ENCODE measurements around the gene ASCL2.
A peak's percentile ranks its signal among the peaks of the same experiment; 100 is the strongest.
"Not testable (repeated sequence)": the region's sequence is repeated elsewhere in the genome, so short reads cannot be mapped to it uniquely, and the experiment has no call there.

The ASCL2 gene

DNA sequence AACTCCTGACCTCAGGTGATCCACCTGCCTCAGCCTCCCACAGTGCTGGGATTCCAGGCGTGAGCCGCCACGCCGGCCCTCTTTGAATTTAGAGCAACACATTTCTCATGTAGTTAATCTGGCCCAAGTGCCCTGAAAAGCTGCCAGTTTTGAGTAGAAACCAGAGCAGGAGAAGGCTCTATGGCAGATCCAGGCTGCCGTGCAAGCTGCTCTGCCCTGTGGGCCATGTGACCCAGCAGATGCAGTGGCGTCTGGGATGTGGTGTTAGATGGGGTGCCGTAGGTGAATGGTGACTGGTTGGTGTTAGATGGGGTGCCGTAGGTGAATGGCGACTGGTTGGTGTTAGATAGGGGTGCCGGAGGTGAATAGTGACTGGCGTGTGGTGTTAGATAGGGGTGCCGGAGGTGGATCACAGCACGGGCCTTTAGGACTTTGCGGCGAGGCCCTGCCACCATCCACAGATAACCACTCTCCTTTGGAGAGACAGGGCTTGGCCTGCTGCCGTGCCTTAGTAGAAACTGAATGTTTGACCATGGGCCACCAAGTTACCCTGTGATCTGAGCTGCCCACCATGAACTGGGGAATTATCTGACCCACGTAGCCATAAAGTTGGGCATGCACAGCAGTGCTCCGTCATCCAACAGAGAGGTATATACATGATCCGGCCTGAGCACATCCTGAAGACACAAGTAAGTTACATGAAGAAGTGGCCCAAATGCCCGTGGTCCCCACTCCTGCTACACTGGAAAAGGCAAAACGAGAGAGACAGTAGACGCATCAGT is 32.7 kb downstream of the ASCL2 start:
- no peak overlapping the region for H2BK120ac ChIP-seq (ENCODE audit: low read depth, low read length)
- H3K14ac ChIP-seq (ENCODE audit: low read length in 2 of 2) = peak overlapping the region in 1 of 2 experiments; percentile 8
- H2AK5ac ChIP-seq (ENCODE audit: low read length, severe bottlenecking) = no peak overlapping the region
- H3K4me1 ChIP-seq (ENCODE audit: control insufficient read depth, insufficient read depth, low read depth, low read length) = no peaks in the 10 kb centered on the region
- H2BK5ac ChIP-seq (ENCODE audit: low read depth, low read length, poor library complexity, severe bottlenecking) = no peak overlapping the region
- peak overlapping the region; percentile 41 for H4K8ac ChIP-seq (ENCODE audit: low read length)
- no peak for DNase-seq
- no peak overlapping the region for H3K4me3 ChIP-seq (ENCODE audit: insufficient read depth in 1 of 2, low read depth in 1 of 2, low read length in 2 of 2)
- no peak overlapping the region for H2BK12ac ChIP-seq (ENCODE audit: low read length in 2 of 2)
- 88% methylated on average over 22 of the region's 22 CpGs for WGBS
- peaks cover 25 to 33% of the 10 kb centered on the region in 2 experiments for H3K27me3 ChIP-seq (ENCODE audit: control insufficient read depth in 1 of 2, insufficient read depth in 1 of 2, low read length in 2 of 2)
- H3K4ac ChIP-seq (ENCODE audit: low read depth in 1 of 2, low read length in 2 of 2) = no peak overlapping the region
- no peak overlapping the region for H4K91ac ChIP-seq (ENCODE audit: low read length)
- no peak overlapping the region for H3K23ac ChIP-seq (ENCODE audit: low read length in 2 of 2)
- H3K4me2 ChIP-seq (ENCODE audit: low read length, poor library complexity, severe bottlenecking) = no peak overlapping the region
- no peaks in the 10 kb centered on the region for H3K36me3 ChIP-seq (ENCODE audit: control insufficient read depth in 1 of 2, insufficient read depth in 2 of 2, low read depth in 1 of 2, low read length in 2 of 2)
- H3K9ac ChIP-seq (ENCODE audit: low read length) = no peak overlapping the region
- peaks cover 19% of the 10 kb centered on the region for H3K9me3 ChIP-seq (ENCODE audit: control insufficient read depth, low read length)
- H3K27ac ChIP-seq (ENCODE audit: low read length, poor library complexity, severe bottlenecking) = no peak overlapping the region
- no peak overlapping the region for H3K18ac ChIP-seq (ENCODE audit: low read depth in 1 of 2, low read length in 2 of 2)
- no peak overlapping the region for H2AFZ ChIP-seq (ENCODE audit: low read depth, low read length)
- H3K79me1 ChIP-seq (replicated peaks; ENCODE audit: low read length, poor library complexity, severe bottlenecking) = no peaks in the 10 kb centered on the region
- H2BK15ac ChIP-seq (ENCODE audit: low read depth, poor library complexity, severe bottlenecking) = no peak overlapping the region

DNA sequence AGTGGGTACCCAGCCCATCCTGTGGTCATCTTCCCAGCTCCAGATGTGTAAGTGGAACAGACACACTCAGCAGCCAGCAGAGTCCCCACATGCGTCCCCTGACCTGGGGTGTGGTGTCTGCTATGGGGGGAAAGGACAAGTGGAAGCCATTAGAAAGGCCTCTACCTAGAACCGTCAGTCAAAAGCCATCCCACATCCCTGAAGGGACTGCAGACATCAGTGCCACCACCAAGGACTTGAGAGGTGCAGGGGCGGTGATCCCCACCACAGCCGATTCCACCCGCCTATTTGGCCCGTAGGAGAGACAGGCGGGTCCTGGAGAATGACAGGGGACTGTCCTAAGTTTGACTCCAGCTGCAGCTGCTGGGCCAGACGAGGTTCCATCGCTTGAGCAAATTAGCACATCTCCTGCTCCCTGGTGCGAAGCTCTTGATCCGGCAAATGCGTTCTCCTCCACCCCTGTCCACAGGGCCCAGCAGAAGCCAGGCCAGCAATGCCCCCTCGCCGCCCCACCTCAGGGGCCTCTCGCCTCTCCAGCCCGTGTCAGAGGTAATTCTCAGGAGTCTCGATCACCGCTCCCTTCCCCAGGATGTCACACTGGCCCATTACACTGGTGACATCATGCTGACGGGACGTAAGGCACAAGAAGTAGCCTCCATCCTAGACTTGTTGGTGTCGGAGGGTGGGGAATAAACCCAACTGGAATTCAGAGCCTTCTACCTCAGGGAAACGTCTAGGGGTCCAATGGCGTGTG is 33.8 kb downstream of the ASCL2 start:
- not testable (repeated sequence) for H3K4me3 ChIP-seq (ENCODE audit: insufficient read depth in 1 of 2, low read depth in 1 of 2, low read length in 2 of 2); H2BK12ac ChIP-seq (ENCODE audit: low read length in 2 of 2); H3K4me2 ChIP-seq (ENCODE audit: low read length, poor library complexity, severe bottlenecking); H3K79me1 ChIP-seq (replicated peaks; ENCODE audit: low read length, poor library complexity, severe bottlenecking); H2BK5ac ChIP-seq (ENCODE audit: low read depth, low read length, poor library complexity, severe bottlenecking); H2BK15ac ChIP-seq (ENCODE audit: low read depth, poor library complexity, severe bottlenecking); DNase-seq; H3K18ac ChIP-seq (ENCODE audit: low read depth in 1 of 2, low read length in 2 of 2); H3K14ac ChIP-seq (ENCODE audit: low read length in 2 of 2); H3K27ac ChIP-seq (ENCODE audit: low read length, poor library complexity, severe bottlenecking); H3K4ac ChIP-seq (ENCODE audit: low read depth in 1 of 2, low read length in 2 of 2); H3K9ac ChIP-seq (ENCODE audit: low read length); H3K36me3 ChIP-seq (ENCODE audit: control insufficient read depth in 1 of 2, insufficient read depth in 2 of 2, low read depth in 1 of 2, low read length in 2 of 2); H2BK120ac ChIP-seq (ENCODE audit: low read depth, low read length); H3K23ac ChIP-seq (ENCODE audit: low read length in 2 of 2); H2AFZ ChIP-seq (ENCODE audit: low read depth, low read length); H2AK5ac ChIP-seq (ENCODE audit: low read length, severe bottlenecking); H3K4me1 ChIP-seq (ENCODE audit: control insufficient read depth, insufficient read depth, low read depth, low read length); H4K91ac ChIP-seq (ENCODE audit: low read length); H4K8ac ChIP-seq (ENCODE audit: low read length)
- WGBS = 91% methylated on average over 22 of the region's 23 CpGs
- H3K9me3 ChIP-seq (ENCODE audit: control insufficient read depth, low read length) = peaks cover 16% of the 10 kb centered on the region
- peaks cover 33 to 35% of the 10 kb centered on the region in 2 experiments for H3K27me3 ChIP-seq (ENCODE audit: control insufficient read depth in 1 of 2, insufficient read depth in 1 of 2, low read length in 2 of 2)

DNA sequence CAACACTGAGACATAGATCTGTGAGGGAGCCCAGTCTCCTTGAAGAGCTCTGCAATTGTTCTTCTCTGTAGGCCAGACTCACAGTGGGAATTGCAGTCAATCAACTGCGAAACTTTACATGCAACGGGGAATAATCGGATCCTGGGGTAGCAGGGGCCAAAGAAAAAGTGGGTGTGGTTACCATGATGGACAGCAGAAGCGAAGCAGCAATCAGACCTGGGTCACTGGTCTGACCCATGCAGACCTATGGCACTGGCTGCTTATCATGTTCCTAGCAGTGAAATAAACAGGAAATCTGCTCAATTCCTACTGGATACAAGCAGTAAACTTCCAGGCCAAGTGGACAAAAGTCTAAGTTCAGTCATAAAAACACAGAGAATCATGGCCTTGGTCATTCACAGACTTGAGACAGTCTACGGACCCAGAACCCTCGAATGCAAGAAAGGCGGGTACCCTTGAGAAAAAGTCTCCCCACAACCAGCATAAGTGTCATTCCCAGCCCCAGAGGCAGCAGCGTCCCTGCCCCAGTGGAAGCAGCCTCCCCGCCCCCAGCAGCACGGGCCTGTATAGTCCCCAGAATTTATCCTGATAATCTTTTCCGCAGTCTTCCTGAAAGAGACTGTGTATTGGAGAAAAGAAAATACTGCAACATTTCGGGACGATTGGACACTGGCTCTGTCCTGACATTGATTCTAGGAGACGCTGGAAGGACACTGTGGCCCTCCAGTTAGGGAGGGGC is 34.6 kb downstream of the ASCL2 start:
- H3K36me3 ChIP-seq (ENCODE audit: control insufficient read depth in 1 of 2, insufficient read depth in 2 of 2, low read depth in 1 of 2, low read length in 2 of 2) = no peaks in the 10 kb centered on the region
- no peak overlapping the region for H2BK12ac ChIP-seq (ENCODE audit: low read length in 2 of 2)
- H3K27me3 ChIP-seq (ENCODE audit: control insufficient read depth in 1 of 2, insufficient read depth in 1 of 2, low read length in 2 of 2) = peaks cover 33 to 35% of the 10 kb centered on the region in 2 experiments
- H2BK5ac ChIP-seq (ENCODE audit: low read depth, low read length, poor library complexity, severe bottlenecking) = no peak overlapping the region
- peaks cover 14% of the 10 kb centered on the region for H3K9me3 ChIP-seq (ENCODE audit: control insufficient read depth, low read length)
- no peak overlapping the region for H3K27ac ChIP-seq (ENCODE audit: low read length, poor library complexity, severe bottlenecking)
- H3K79me1 ChIP-seq (replicated peaks; ENCODE audit: low read length, poor library complexity, severe bottlenecking) = no peaks in the 10 kb centered on the region
- H4K8ac ChIP-seq (ENCODE audit: low read length) = no peak overlapping the region
- no peak overlapping the region for H3K9ac ChIP-seq (ENCODE audit: low read length)
- 72% methylated on average over 14 of the region's 14 CpGs for WGBS
- no peak for DNase-seq
- H4K91ac ChIP-seq (ENCODE audit: low read length) = no peak overlapping the region
- H2AK5ac ChIP-seq (ENCODE audit: low read length, severe bottlenecking) = no peak overlapping the region
- no peak overlapping the region for H3K4me3 ChIP-seq (ENCODE audit: insufficient read depth in 1 of 2, low read depth in 1 of 2, low read length in 2 of 2)
- no peak overlapping the region for H3K23ac ChIP-seq (ENCODE audit: low read length in 2 of 2)
- no peaks in the 10 kb centered on the region for H3K4me1 ChIP-seq (ENCODE audit: control insufficient read depth, insufficient read depth, low read depth, low read length)
- no peak overlapping the region for H2BK120ac ChIP-seq (ENCODE audit: low read depth, low read length)
- no peak overlapping the region for H3K18ac ChIP-seq (ENCODE audit: low read depth in 1 of 2, low read length in 2 of 2)
- no peak overlapping the region for H3K14ac ChIP-seq (ENCODE audit: low read length in 2 of 2)
- no peak overlapping the region for H3K4ac ChIP-seq (ENCODE audit: low read depth in 1 of 2, low read length in 2 of 2)
- no peak overlapping the region for H3K4me2 ChIP-seq (ENCODE audit: low read length, poor library complexity, severe bottlenecking)
- H2BK15ac ChIP-seq (ENCODE audit: low read depth, poor library complexity, severe bottlenecking) = no peak overlapping the region
- H2AFZ ChIP-seq (ENCODE audit: low read depth, low read length) = no peak overlapping the region

DNA sequence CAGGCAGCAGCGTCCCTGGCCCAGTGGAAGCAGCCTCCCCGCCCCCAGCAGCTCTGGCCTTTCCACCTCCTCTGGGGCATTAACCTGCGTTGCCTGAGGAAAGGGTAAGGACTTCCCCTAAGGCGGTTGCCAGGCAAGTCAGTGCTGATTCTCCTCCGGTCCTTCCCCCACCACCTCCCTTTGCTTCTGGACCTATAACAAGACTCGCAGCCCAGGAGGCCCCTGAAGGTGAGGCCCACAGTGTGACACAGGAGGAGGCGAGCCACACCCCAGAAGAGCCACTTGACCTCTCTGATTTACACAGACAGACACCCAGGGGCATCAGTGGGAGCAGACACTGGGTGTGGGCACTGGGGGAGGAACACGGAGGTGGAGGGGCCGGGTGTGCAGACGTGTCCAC is 35.4 kb downstream of the ASCL2 start:
- Histone ChIP-seq H2AFZ (ENCODE audit: low read depth, low read length) (no peak overlapping the region), H3K14ac (ENCODE audit: low read length in 2 of 2) (no peak overlapping the region), H3K36me3 (ENCODE audit: control insufficient read depth in 1 of 2, insufficient read depth in 2 of 2, low read depth in 1 of 2, low read length in 2 of 2) (no peaks in the 10 kb centered on the region), H3K27ac (ENCODE audit: low read length, poor library complexity, severe bottlenecking) (no peak overlapping the region), H2BK12ac (ENCODE audit: low read length in 2 of 2) (no peak overlapping the region), H3K18ac (ENCODE audit: low read depth in 1 of 2, low read length in 2 of 2) (no peak overlapping the region), H2BK120ac (ENCODE audit: low read depth, low read length) (no peak overlapping the region), H3K79me1 (replicated peaks; ENCODE audit: low read length, poor library complexity, severe bottlenecking) (no peaks in the 10 kb centered on the region), H2BK15ac (ENCODE audit: low read depth, poor library complexity, severe bottlenecking) (no peak overlapping the region), H3K9me3 (ENCODE audit: control insufficient read depth, low read length) (peaks cover 20% of the 10 kb centered on the region), H4K91ac (ENCODE audit: low read length) (no peak overlapping the region), H3K4ac (ENCODE audit: low read depth in 1 of 2, low read length in 2 of 2) (no peak overlapping the region), H3K27me3 (ENCODE audit: control insufficient read depth in 1 of 2, insufficient read depth in 1 of 2, low read length in 2 of 2) (peaks cover 33 to 35% of the 10 kb centered on the region in 2 experiments), H3K4me3 (ENCODE audit: insufficient read depth in 1 of 2, low read depth in 1 of 2, low read length in 2 of 2) (no peak overlapping the region), H3K4me1 (ENCODE audit: control insufficient read depth, insufficient read depth, low read depth, low read length) (no peaks in the 10 kb centered on the region), H2BK5ac (ENCODE audit: low read depth, low read length, poor library complexity, severe bottlenecking) (no peak overlapping the region), H2AK5ac (ENCODE audit: low read length, severe bottlenecking) (no peak overlapping the region), H4K8ac (ENCODE audit: low read length) (no peak overlapping the region), H3K9ac (ENCODE audit: low read length) (no peak overlapping the region), H3K4me2 (ENCODE audit: low read length, poor library complexity, severe bottlenecking) (no peak overlapping the region), H3K23ac (ENCODE audit: low read length in 2 of 2) (no peak overlapping the region)
- no peak for DNase-seq
- WGBS = 70% methylated on average over 9 of the region's 10 CpGs

Measured in mesenchymal stem cell (in vitro differentiated cells and primary cell).